HG03342 (cell line): ENCODE results near the gene GIN1.

Source experiments
- ATAC-seq: cut with Tn5 transposase; IDR thresholded peaks from one replicate; pipeline ENCODE4 v1.9.1; 2021; ENCODE audit warnings: mild to moderate bottlenecking, moderate library complexity; ENCODE audit not compliant: unreplicated experiment

Gene GIN1

GRCh38 chr5:103041071-103041676, 78.8 kb downstream of the GIN1 start:
- no peak for ATAC-seq

GRCh38 chr5:103037673-103038455, 82.1 kb downstream of the GIN1 start:
- no peak for ATAC-seq

GRCh38 chr5:103036601-103037000, 83.3 kb downstream of the GIN1 start:
- ATAC-seq, result no peak
